GM21528 (cell line): ENCODE measurements around the gene EHF.

ENCODE experiments used
- ATAC-seq: cut with Tn5 transposase; IDR thresholded peaks from one replicate; pipeline ENCODE4 v1.9.1; 2021; ENCODE audit warnings: mild to moderate bottlenecking, moderate library complexity; ENCODE audit not compliant: unreplicated experiment, low FRiP score

The EHF gene

DNA sequence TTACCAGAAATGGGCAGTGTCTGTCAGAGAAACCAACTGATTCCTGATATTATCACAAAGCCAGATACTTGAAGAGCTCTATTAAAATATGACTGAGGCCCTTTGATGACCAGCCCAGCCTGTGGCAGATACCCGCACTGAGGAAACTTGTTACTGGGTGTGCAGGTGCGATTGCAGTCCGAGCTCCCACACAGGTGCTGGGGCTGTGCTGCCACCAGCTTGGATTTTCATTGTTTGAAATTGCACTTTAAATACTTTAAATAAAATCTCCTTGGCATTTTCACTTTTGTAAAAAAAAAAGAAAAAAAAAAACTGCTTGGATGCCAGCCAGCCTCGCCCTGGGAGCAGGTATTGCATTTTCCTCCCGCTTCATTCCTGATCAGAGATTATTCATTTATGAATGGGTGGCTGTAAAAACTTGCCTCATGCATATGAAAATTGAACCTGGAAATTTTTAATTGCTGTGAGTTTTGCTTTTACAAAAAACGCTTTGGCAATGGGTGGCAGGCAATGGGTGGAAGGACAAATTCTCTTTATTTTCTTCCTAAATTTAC, 21.2 kb downstream of the EHF start:
- no peak for ATAC-seq

GRCh38 chr11:34642873-34643272, 22.0 kb downstream of the EHF start:
- ATAC-seq, result no peak

- ATAC-seq, result no peak
Observed at GRCh38 chr11:34643311-34643710, 22.4 kb downstream of the EHF start.

GRCh38 chr11:34643846-34644245, 23.0 kb downstream of the EHF start:
- ATAC-seq, result no peak

DNA sequence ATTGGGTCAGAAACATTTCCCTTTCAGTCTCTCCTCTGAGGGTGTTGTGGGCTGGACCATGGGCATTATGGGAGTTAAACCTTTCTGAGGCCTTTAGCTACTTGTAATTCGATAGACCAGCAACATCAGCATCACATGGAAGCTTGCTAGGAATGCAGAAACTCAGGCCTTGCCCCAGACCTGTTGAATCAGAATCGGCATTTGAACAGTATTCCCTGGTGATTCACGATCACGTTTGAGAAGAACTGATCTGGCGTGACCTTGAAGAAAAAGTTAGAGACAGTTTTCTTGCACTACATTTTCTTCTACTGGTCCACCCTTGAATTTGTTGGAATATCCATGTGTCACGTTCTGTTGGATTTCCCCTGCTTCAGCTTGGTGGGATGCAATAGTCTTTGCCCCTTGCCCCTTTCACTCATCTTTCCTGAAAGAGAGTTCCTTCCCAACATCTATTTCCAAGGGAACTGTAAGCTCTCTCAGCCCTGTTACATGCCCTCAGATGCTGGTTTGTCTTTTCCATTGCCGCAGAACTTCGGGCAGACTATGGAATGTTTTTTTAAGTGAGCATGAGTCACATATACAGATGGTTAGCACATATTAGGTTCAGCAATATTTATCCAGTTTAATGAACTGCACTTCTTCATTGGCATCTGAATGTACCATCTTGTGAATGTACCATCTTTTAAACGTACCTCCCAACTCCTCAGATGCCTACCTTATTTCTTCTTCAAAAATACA, 23.9 kb downstream of the EHF start:
- ATAC-seq, result no peak

DNA sequence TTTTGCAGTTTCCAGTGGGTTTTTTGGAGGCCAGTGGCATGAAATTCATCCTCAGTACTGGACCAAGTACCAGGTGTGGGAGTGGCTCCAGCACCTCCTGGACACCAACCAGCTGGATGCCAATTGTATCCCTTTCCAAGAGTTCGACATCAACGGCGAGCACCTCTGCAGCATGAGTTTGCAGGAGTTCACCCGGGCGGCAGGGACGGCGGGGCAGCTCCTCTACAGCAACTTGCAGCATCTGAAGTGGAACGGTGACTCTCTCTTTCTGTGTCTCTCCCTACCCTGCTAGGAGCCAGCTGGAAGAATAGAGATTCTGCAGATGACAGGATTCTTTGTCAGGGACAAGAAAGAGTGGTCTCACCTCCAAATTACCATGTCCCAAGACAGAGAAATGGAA, 25.5 kb downstream of the EHF start:
- no peak for ATAC-seq

- ATAC-seq, result no peak
Observed at GRCh38 chr11:34647131-34647530, 26.2 kb downstream of the EHF start.

- ATAC-seq, result no peak
Observed at GRCh38 chr11:34647532-34647931, 26.6 kb downstream of the EHF start.

GRCh38 chr11:34648036-34648435, 27.1 kb downstream of the EHF start:
- ATAC-seq, result no peak

DNA sequence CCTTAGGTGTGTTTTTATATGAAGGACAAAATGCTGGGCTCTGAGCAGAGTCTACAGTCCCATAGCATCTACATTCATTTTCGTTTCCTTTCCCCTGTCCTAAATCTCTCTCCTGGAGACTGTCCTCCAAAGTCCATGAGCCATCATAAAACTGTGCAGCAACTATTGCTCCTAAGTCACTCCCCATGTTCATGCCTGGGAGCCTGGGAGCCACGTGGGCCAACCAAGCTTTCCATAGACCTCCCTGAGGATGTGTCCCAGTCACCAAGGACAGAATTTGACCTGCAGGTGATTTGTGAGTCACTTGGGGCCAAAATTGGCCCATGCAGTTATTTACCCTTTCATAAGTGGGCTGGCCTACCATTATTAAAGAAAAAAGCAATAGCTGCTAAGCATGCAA, 28.7 kb downstream of the EHF start:
- ATAC-seq, result no peak

- peak; percentile 93 for ATAC-seq
Observed at GRCh38 chr11:34650528-34650927, 29.6 kb downstream of the EHF start.

DNA sequence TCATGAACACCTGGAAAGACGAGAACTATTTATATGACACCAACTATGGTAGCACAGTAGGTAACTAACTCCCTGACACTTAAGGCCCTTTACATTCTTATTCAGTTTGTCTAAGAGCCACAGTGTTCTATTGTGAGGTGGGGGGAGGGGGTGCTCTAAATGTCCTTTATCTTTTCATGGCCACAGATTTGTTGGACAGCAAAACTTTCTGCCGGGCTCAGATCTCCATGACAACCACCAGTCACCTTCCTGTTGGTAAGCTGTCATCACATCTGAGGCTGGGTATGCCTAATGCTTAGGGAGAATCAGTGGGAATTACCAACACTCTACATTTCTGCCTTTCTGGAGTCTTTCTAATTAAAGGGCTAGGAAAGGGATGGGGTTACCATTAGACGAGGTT, 30.7 kb downstream of the EHF start:
- ATAC-seq, result no peak

DNA sequence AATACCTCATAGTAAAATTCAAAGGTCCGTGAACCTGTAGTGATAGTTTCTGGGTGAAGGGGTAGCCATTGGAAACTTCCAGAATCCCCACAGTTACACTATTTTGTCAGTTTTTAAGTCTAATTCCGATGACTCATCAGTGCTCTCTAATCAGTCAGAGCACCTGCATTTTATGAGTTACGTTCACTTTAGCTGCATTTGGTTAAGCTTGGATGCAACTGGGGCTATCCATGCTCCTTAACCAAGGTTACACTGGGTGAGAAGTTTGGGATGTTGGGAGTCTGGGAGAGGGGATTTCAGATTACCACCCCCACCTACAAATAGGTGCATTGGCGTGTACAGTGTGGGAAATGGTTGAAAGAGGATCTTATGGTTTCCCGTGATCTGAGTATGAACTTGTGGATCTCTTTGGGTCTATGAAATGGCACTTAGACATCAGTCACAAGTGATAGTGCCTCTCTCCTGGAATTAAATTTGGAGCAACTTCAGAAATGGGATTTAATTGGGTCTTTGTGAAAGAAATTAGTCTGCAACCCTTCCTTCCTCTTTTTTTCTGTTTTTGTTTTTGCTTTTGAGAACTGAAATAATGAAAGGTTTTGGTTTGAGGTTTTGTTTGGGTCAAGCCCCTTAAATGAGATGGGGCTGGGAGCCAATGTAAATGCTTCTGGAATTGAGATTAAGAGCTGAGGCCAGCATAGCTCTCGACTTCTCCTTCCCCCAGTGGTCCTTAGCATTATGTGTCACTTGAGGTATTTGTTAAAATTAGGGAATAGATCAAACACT, 31.5 kb downstream of the EHF start:
- no peak for ATAC-seq

GRCh38 chr11:34653031-34653430, 32.1 kb downstream of the EHF start:
- ATAC-seq, result no peak

DNA sequence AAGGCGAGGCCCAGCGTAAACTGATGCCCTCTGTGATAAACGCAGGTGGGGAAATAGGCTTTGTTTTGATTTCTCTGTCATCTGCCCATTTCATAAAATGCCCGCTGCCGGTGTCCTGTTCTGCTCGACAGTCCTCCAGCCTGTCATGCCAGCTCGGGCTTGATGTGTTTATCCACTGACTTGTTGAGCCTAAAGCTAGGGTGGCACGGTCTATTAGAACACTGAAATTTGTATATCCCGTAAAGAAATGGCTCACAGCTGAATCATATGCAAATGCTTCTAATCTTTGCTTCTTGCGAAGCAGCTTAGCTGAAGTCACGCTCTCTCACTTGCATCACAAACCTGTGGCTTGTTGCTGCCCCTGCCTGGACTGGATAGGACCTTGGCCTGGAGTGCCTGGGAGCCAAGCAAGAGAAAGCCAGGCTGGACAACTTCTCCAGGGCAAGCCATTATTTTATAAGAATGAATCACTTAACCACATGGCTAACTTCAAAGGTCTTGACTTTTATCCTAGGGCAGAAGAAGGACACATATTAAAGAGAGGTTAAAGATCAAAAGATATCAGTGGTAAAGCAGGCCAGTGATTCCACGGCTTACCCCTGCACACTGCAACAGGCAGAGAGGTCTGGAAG, 33.1 kb downstream of the EHF start:
- no peak for ATAC-seq

DNA sequence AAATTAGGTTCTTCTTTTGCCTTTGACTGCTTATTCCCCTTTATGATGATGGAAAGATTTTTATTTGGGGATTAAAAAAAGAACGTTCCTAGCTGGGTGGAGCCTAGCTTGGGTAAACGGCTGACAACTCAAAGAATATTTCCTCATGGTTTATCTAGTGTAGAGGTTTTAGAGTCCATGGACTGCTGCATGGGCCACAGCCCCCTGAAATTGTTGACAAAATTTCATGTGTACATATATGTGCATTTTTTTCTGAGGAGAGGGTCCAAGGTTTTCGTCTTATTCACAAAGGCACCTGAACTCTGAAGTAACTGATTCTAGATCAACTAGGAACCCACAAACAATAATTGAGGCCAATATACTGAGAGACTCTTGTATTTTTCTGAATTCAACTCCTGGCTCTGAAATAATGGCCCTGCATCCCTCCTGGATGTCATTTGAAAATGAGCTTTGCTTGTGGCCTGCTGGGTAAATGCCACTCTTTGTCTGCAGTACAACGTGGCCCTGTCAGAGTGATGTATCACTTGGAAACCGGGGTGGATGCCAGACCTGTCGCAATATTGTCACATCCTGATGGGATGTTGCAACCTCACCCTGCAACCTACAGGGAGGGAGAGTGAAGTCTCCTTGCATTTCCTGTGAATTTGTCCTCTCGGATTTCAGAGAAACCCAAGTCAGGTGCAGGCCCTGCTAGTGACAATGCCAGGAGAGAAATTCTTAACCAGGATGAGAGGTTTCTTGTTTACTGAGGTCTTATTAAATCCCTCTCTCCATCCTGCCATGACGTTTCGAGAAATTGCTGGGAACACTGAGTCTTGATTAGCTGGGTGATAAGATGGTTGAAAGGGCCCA, 33.8 kb downstream of the EHF start:
- no peak for ATAC-seq

GRCh38 chr11:34655335-34656008, 34.6 kb downstream of the EHF start:
- ATAC-seq, result no peak

DNA sequence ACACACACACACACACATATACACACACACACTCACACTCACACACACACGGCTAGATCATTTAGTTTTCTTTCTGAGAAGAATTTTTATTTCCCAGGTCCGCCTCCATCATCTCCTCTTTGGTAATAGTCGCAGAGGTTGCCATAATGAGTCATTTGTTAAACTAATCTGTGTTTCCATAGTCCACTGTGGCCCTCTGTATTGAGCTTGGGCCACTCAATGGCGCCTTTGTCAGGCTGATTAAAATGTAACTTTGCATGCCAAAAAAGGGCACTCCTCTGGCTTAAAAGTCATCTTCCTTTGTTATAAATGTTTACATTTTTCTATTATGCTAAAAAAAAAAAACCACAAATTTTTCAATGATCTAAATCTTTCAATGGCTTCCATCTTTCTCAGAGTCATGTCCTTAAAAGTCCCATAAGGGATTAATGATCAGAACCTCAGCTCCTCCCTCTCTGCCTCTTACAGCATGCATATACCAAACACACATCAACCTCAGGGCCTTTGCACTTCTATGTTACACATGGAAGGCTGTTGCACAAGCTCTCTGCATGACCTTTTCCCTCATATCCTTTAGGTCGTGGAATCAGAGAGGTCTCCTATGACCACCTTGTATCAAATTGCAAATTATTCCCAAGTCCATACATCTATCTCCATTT, 35.3 kb downstream of the EHF start:
- ATAC-seq, result no peak
